Mesendoderm (in vitro differentiated cells): ENCODE results near the gene WDR49.

Source experiments
- DNase-seq: peaks from one replicate; pipeline ENCODE4 v3.0.0; 2013
- H2AK5ac ChIP-seq: 2 replicates; pipeline ENCODE4 v1.6.1; 2013; ENCODE audit warnings: low read length, inconsistent platforms
- H2BK120ac ChIP-seq: 2 replicates; pipeline ENCODE4 v1.6.1; 2013; ENCODE audit warnings: low read depth, mild to moderate bottlenecking, low read length, moderate library complexity, mixed read lengths
- H2BK15ac ChIP-seq: replicated peaks from 2 replicates; pipeline ENCODE4 v1.6.1; 2013; ENCODE audit warnings: low read depth, mild to moderate bottlenecking, moderate library complexity
- H2BK5ac ChIP-seq: 2 replicates; pipeline ENCODE4 v1.6.1; 2013; ENCODE audit warnings: low read length, inconsistent platforms
- H3K18ac ChIP-seq: 2 replicates; pipeline ENCODE4 v1.6.1; 2013; ENCODE audit warnings: mild to moderate bottlenecking, low read length, mixed read lengths
- H3K23ac ChIP-seq: one replicate; pipeline ENCODE4 v1.6.1; 2013; ENCODE audit warnings: low read length
- H3K27ac ChIP-seq: 2 replicates; pipeline ENCODE4 v1.5.1; 2013; ENCODE audit warnings: low read depth, mild to moderate bottlenecking, inconsistent platforms, low read length, moderate library complexity
- H3K27me3 ChIP-seq: 2 replicates; pipeline ENCODE4 v1.6.1; 2013; ENCODE audit warnings: low read length, control low read depth, mild to moderate bottlenecking, inconsistent platforms; ENCODE audit not compliant: insufficient read depth, poor library complexity
- H3K36me3 ChIP-seq: 2 replicates; pipeline ENCODE4 v1.6.1; 2013; ENCODE audit warnings: low read length, inconsistent platforms; ENCODE audit not compliant: control insufficient read depth, insufficient read depth
- H3K4ac ChIP-seq: one replicate; pipeline ENCODE4 v1.6.1; 2013; ENCODE audit warnings: low read depth, mild to moderate bottlenecking, low read length, moderate library complexity
- H3K4me1 ChIP-seq: 2 replicates; pipeline ENCODE4 v1.6.1; 2013; ENCODE audit warnings: low read depth, low read length, inconsistent platforms; ENCODE audit not compliant: control insufficient read depth
- H3K4me2 ChIP-seq: 2 replicates; pipeline ENCODE4 v1.6.1; 2013; ENCODE audit warnings: low read length
- H3K4me3 ChIP-seq: 2 replicates; pipeline ENCODE4 v1.5.1; 2013; ENCODE audit warnings: mild to moderate bottlenecking, low read length
- H3K56ac ChIP-seq: one replicate; pipeline ENCODE4 v1.6.1; 2013; ENCODE audit warnings: low read length
- H3K79me1 ChIP-seq: 2 replicates; pipeline ENCODE4 v1.6.1; 2013; ENCODE audit warnings: low read length, inconsistent platforms
- H3K79me2 ChIP-seq: 2 replicates; pipeline ENCODE4 v1.6.1; 2013; ENCODE audit warnings: mild to moderate bottlenecking, low read length; ENCODE audit not compliant: control insufficient read depth, insufficient read depth
- H3K9ac ChIP-seq: 2 replicates; pipeline ENCODE4 v1.6.1; 2013; ENCODE audit warnings: low read length, inconsistent platforms
- H4K5ac ChIP-seq: one replicate; pipeline ENCODE4 v1.6.1; 2013; ENCODE audit warnings: low read length
- H4K8ac ChIP-seq: one replicate; pipeline ENCODE4 v1.6.1; 2013; ENCODE audit warnings: low read depth, mild to moderate bottlenecking, control low read depth, low read length, moderate library complexity
- WGBS: extraction: QIAGEN DNeasy Blood & Tissue Kit; methylation state at CpG from one replicate; pipeline ENCODE4 v1.1.7; 2013; ENCODE audit warnings: low lambda C conversion rate, missing lambda C conversion rate; ENCODE audit not compliant: insufficient coverage; ENCODE audit errors: extremely low coverage; 5-methylcytosine and 5-hydroxymethylcytosine counted together

WDR49 gene

DNA sequence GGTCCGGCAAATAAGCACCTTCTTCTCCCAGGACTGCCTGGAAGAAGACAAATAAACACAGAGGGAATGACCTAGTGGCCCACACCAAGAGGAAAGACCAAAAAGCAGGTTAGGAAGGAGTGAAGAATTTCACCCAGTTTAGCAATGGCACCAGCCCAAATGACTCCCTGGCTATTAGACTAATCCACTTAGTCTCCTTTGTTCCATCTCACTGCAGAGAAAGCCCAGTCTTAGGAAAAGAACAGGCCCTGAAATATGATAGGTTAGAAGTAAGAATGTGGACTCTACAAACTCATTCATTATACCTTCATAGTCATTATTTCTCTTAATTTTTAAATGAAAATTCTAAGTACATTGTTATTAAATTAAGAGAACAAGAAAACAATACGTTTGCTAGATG, 203.1 kb downstream of the WDR49 start:
- Histone ChIP-seq H2BK120ac (no peak overlapping the region), H3K79me2 (no peaks in the 10 kb centered on the region), H2BK15ac (no peak overlapping the region), H3K23ac (no peak overlapping the region), H3K9ac (no peak overlapping the region), H3K18ac (no peak overlapping the region), H3K27me3 (no peaks in the 10 kb centered on the region), H3K27ac (no peak overlapping the region), H2BK5ac (no peak overlapping the region), H3K79me1 (no peaks in the 10 kb centered on the region), H3K56ac (no peak overlapping the region), H3K36me3 (no peaks in the 10 kb centered on the region), H4K5ac (no peak overlapping the region), H3K4ac (no peak overlapping the region), H3K4me1 (peaks cover 5% of the 10 kb centered on the region), H2AK5ac (no peak overlapping the region), H3K4me2 (no peak overlapping the region), H3K4me3 (no peak overlapping the region), H4K8ac (no peak overlapping the region)
- peak; percentile 14 for DNase-seq
- no CpG with 5 or more reads among the region's 2 CpGs for WGBS

DNA sequence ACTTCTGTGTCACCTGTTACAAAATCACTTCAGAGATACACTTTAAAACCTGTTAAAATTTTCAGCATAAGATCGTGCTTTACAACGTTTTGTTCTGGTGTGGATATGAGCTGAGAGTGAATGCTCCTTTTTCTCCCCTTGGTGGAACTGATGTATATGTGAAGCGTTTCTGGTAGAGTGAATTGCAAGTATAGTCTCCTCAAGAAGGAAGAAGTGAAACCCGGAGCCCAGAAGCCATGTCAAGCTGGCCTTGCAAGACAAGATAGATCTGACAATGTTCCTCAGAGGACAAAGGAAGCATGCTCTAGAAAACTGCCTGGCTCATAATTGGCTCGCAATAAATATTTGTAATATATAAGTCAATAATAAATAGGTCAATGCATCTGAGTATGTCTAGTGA, 203.5 kb downstream of the WDR49 start:
- Histone ChIP-seq H3K4ac (no peak overlapping the region), H3K27me3 (no peaks in the 10 kb centered on the region), H2BK120ac (no peak overlapping the region), H2AK5ac (no peak overlapping the region), H3K27ac (no peak overlapping the region), H3K36me3 (no peaks in the 10 kb centered on the region), H3K56ac (no peak overlapping the region), H3K23ac (no peak overlapping the region), H3K18ac (no peak overlapping the region), H3K79me2 (no peaks in the 10 kb centered on the region), H4K8ac (no peak overlapping the region), H3K79me1 (no peaks in the 10 kb centered on the region), H3K4me1 (peaks cover 5% of the 10 kb centered on the region), H3K4me3 (no peak overlapping the region), H4K5ac (no peak overlapping the region), H2BK15ac (no peak overlapping the region), H3K4me2 (no peak overlapping the region), H2BK5ac (no peak overlapping the region), H3K9ac (no peak overlapping the region)
- WGBS: no CpG with 5 or more reads among the region's 5 CpGs
- DNase-seq: no peak

DNA sequence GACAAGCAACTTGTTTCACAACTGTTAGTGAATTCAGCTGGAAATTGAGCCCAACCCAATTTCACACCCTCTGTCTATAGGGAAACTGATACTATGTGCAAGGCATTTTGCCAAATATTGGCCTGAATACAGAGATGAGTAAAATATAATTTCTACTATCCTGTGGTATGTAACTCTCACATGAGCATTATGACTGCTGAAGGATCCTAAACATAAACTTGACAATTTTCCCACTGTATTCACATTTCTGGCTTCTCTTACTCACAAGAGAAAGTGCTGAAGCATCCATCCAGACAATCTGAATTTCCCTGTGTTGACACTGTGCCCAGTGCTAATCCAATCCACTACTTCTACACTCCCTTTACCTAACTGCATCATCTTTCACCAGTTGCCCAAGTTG, 208.3 kb downstream of the WDR49 start:
- no peak overlapping the region for H2AK5ac ChIP-seq
- H3K36me3 ChIP-seq: no peaks in the 10 kb centered on the region
- H4K8ac ChIP-seq: no peak overlapping the region
- H3K79me2 ChIP-seq: no peaks in the 10 kb centered on the region
- no peak overlapping the region for H3K18ac ChIP-seq
- peaks cover 4% of the 10 kb centered on the region for H3K4me1 ChIP-seq
- no peak overlapping the region for H2BK120ac ChIP-seq
- no peak overlapping the region for H3K56ac ChIP-seq
- H3K4ac ChIP-seq: no peak overlapping the region
- no peak overlapping the region for H3K9ac ChIP-seq
- no peak overlapping the region for H2BK5ac ChIP-seq
- H3K4me3 ChIP-seq: no peak overlapping the region
- H4K5ac ChIP-seq: no peak overlapping the region
- no peak overlapping the region for H3K27ac ChIP-seq
- no peaks in the 10 kb centered on the region for H3K79me1 ChIP-seq
- no peak overlapping the region for H3K4me2 ChIP-seq
- no peak overlapping the region for H2BK15ac ChIP-seq
- DNase-seq: no peak
- no peak overlapping the region for H3K23ac ChIP-seq
- no peaks in the 10 kb centered on the region for H3K27me3 ChIP-seq

DNA sequence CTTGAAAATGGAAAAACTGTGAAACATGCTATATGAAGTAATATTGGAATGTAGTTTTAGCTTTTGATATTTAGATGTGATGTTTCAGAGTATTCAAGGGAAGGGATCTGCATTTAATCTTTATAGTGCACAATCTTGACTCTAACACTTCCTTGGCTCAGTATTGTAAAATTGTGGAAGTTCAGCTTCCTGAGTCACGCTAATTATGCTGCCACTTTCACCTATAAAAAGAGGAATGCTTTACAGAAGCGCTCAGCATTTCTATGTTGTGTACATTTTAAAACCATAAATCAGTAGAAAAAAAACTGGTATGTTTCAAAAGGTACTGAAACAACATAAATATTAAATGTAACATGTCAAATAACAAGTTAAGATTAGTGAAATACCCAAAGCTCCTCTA, 212.5 kb downstream of the WDR49 start:
- H3K79me2 ChIP-seq: no peaks in the 10 kb centered on the region
- no peak overlapping the region for H3K9ac ChIP-seq
- H3K36me3 ChIP-seq: no peaks in the 10 kb centered on the region
- no peaks in the 10 kb centered on the region for H3K79me1 ChIP-seq
- no peak overlapping the region for H4K5ac ChIP-seq
- H3K4me1 ChIP-seq: peaks cover 10% of the 10 kb centered on the region
- H2BK15ac ChIP-seq: no peak overlapping the region
- no peaks in the 10 kb centered on the region for H3K27me3 ChIP-seq
- H4K8ac ChIP-seq: no peak overlapping the region
- WGBS: no CpG with 5 or more reads among the region's 2 CpGs
- DNase-seq: no peak
- H3K4me3 ChIP-seq: no peak overlapping the region
- no peak overlapping the region for H3K23ac ChIP-seq
- H3K27ac ChIP-seq: no peak overlapping the region
- H3K18ac ChIP-seq: no peak overlapping the region
- no peak overlapping the region for H3K56ac ChIP-seq
- no peak overlapping the region for H3K4ac ChIP-seq
- no peak overlapping the region for H2BK5ac ChIP-seq
- no peak overlapping the region for H2AK5ac ChIP-seq
- no peak overlapping the region for H3K4me2 ChIP-seq
- H2BK120ac ChIP-seq: no peak overlapping the region

DNA sequence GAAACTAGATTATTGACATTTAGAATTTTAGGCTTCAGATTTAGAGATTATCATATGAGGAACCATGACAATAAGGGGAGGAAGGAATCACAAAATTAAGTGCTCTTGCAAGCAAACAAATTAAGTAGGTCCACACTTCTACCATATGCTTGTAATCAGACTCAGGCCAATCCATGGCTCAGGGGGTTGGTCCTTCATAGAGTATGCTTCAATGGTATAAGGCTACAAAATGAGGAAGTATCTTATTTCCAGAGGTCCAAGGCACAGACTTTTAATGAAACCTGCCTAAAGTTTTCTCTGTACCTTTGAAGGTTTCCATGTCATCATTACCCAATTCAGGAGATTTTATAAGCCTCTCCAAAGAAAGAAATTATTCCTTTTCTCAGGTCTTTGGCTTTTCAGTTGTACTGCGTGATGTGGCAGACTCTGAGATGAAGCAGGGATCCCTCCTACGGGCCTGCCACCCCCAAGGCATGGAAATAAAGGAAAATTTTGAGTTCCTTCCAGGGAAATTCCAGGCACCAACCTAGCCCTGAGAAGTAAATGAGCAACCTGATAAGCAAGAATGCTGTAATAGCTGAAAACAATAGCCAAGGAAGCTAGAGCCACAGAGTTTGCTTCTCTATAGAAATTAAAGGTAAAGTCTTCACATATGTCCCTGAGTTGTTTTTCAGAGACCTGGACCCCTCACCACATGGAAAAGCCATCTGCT, 216.2 kb downstream of the WDR49 start:
- H3K36me3 ChIP-seq: no peaks in the 10 kb centered on the region
- no peak overlapping the region for H3K23ac ChIP-seq
- H3K56ac ChIP-seq: peak overlapping the region; percentile 44
- H2AK5ac ChIP-seq: no peak overlapping the region
- no peak overlapping the region for H3K4me3 ChIP-seq
- peak overlapping the region; percentile 79 for H3K4ac ChIP-seq
- no peaks in the 10 kb centered on the region for H3K79me2 ChIP-seq
- no peak overlapping the region for H3K4me2 ChIP-seq
- no peak overlapping the region for H3K9ac ChIP-seq
- H3K79me1 ChIP-seq: no peaks in the 10 kb centered on the region
- peak overlapping the region; percentile 90 for H2BK5ac ChIP-seq
- H3K27ac ChIP-seq: peak overlapping the region; percentile 71
- peak overlapping the region; percentile 51 for H2BK120ac ChIP-seq
- H3K4me1 ChIP-seq: peaks cover 9% of the 10 kb centered on the region
- DNase-seq: peak; percentile 79
- peak overlapping the region; percentile 95 for H3K18ac ChIP-seq
- H2BK15ac ChIP-seq: no peak overlapping the region
- WGBS: no CpG with 5 or more reads among the region's 2 CpGs
- no peak overlapping the region for H4K5ac ChIP-seq
- no peaks in the 10 kb centered on the region for H3K27me3 ChIP-seq
- no peak overlapping the region for H4K8ac ChIP-seq
